ENCODE measurements around the gene RARS2. TPM values are rescaled to one million over a fixed set of nuclear protein-coding genes. Genes with fewer than 3 reads are reported as not detected.

The RARS2 gene
- total and polyA plus RNA-seq, 2 donors (not counting 3 experiments of a cell fraction or from before 2014, with no cell fraction given): 7.4 to 33.7 TPM

DNA sequence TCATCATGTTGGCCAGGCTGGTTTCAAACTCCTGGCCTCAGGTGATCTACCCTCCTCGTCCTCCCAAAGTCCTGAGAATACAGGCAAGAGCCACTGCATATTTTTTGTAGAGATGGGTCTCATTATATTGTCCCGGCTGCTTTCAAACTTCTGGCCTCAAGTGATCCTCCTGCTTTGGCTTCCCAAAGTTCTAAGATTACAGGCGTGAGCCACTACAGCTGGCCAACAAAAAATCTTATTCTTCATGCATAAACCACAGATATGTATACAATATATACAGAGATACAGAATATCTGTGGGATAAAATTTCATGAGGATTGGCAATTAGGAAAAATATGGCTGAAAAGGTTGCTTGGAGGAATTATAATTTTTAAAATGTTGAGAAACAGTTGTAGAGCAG lies 67.1 kb downstream of the RARS2 start:
- Histone ChIP-seq H3K4me2 (ENCODE audit: insufficient read depth, low read length) (no peak overlapping the region), H3K9me3 (replicated peaks; ENCODE audit: control insufficient read depth, insufficient read depth, low read length) (no peaks in the 10 kb centered on the region), H2AFZ (ENCODE audit: low read depth, low read length) (no peak overlapping the region), H3K27me3 (ENCODE audit: control insufficient read depth in 2 of 2, insufficient read depth in 2 of 2, low read length in 2 of 2) (no peaks in the 10 kb centered on the region), H3K9ac (replicated peaks; ENCODE audit: extremely low read depth, insufficient read depth, low read length) (no peak overlapping the region), H3K27ac (ENCODE audit: insufficient read depth, low read depth, low read length) (no peak overlapping the region), H3K4me1 (ENCODE audit: control insufficient read depth, extremely low read depth, insufficient read depth, low read length) (no peaks in the 10 kb centered on the region), H3K36me3 (ENCODE audit: control insufficient read depth in 2 of 2, extremely low read depth in 1 of 2, insufficient read depth in 2 of 2, low read length in 2 of 2) (peaks cover 8 to 9% of the 10 kb centered on the region in 2 experiments), H3K4me3 (replicated peaks in 1 of 3; ENCODE audit: insufficient read depth in 1 of 3, low read depth in 1 of 3, low read length in 3 of 3) (no peak overlapping the region), H3K79me2 (ENCODE audit: control insufficient read depth, insufficient read depth, low read length) (peaks cover 2% of the 10 kb centered on the region), H3K9me1 (replicated peaks; ENCODE audit: control insufficient read depth, extremely low read depth, insufficient read depth, low read length) (no peaks in the 10 kb centered on the region), H4K20me1 (replicated peaks; ENCODE audit: control insufficient read depth, extremely low read depth, insufficient read depth, low read length) (no peaks in the 10 kb centered on the region)
- dilution Hi-C loops (cut with MboI; ENCODE audit: extremely low pct_ligation_motif_present, low sequenced_read_pairs) (no loop called here), intact Hi-C loops (cut with micrococcal nuclease) (no loop called here)
- ChIA-PET POLR2A (no interaction called here), CTCF (interaction anchor here (0.7 kb wide), 1 partner anchor 15 kb away, joined by 5 read pairs; no protein-coding TSS in a partner anchor)
- DNase-seq (ENCODE audit: low read depth, low spot score): no peak
- TF ChIP-seq EZH2 (IDR thresholded peaks at IDR 0.05; ENCODE audit: borderline replicate concordance, low read depth, low read length, severe bottlenecking): no peak
- no TSS peak for BruUV-seq (replicated peaks)
- no peak for FAIRE-seq

DNA sequence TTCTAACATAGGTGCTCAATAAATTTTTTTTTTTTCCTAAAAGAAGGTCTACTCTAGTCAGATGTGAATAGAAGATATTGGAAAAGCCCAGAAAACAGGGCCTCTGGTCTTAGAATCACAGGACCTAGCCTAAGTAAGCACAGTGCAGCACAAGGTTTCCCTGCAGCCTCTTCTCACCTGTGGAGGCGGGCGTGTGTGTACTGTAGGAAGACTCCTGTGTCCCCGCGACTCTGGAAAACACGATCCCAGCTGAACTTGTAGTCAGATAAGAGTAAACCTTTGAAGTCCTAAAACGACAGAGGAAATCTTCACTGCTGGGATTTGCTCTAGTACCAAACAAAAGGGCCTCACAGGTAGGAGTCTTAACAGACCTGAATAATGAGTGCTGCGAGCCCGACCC lies 71.3 kb downstream of the RARS2 start:
- BruUV-seq (replicated peaks): no TSS peak
- intact Hi-C loops (cut with micrococcal nuclease): no loop called here
- Histone ChIP-seq H3K9me3 (replicated peaks; ENCODE audit: control insufficient read depth, insufficient read depth, low read length) (no peaks in the 10 kb centered on the region), H4K20me1 (replicated peaks; ENCODE audit: control insufficient read depth, extremely low read depth, insufficient read depth, low read length) (no peaks in the 10 kb centered on the region), H3K79me2 (ENCODE audit: control insufficient read depth, insufficient read depth, low read length) (no peaks in the 10 kb centered on the region), H3K4me3 (replicated peaks in 1 of 3; ENCODE audit: insufficient read depth in 1 of 3, low read depth in 1 of 3, low read length in 3 of 3) (no peak overlapping the region), H3K4me2 (ENCODE audit: insufficient read depth, low read length) (no peak overlapping the region), H3K4me1 (ENCODE audit: control insufficient read depth, extremely low read depth, insufficient read depth, low read length) (peaks cover 5% of the 10 kb centered on the region), H2AFZ (ENCODE audit: low read depth, low read length) (no peak overlapping the region), H3K27ac (ENCODE audit: insufficient read depth, low read depth, low read length) (no peak overlapping the region), H3K36me3 (ENCODE audit: control insufficient read depth in 2 of 2, extremely low read depth in 1 of 2, insufficient read depth in 2 of 2, low read length in 2 of 2) (peaks cover 11 to 22% of the 10 kb centered on the region in 2 experiments), H3K27me3 (ENCODE audit: control insufficient read depth in 2 of 2, insufficient read depth in 2 of 2, low read length in 2 of 2) (no peaks in the 10 kb centered on the region), H3K9me1 (replicated peaks; ENCODE audit: control insufficient read depth, extremely low read depth, insufficient read depth, low read length) (no peaks in the 10 kb centered on the region), H3K9ac (replicated peaks; ENCODE audit: extremely low read depth, insufficient read depth, low read length) (no peak overlapping the region)
- FAIRE-seq (no peak), DNase-seq (ENCODE audit: low read depth, low spot score) (no peak)
- dilution Hi-C loops (cut with MboI; ENCODE audit: extremely low pct_ligation_motif_present, low sequenced_read_pairs): no loop called here
- ChIA-PET CTCF (no interaction called here), POLR2A (no interaction called here)
- no peak for TF ChIP-seq MYC (IDR thresholded peaks at IDR 0.05; ENCODE audit: low read depth, low read length)
- TF ChIP-seq, protein P1, sequence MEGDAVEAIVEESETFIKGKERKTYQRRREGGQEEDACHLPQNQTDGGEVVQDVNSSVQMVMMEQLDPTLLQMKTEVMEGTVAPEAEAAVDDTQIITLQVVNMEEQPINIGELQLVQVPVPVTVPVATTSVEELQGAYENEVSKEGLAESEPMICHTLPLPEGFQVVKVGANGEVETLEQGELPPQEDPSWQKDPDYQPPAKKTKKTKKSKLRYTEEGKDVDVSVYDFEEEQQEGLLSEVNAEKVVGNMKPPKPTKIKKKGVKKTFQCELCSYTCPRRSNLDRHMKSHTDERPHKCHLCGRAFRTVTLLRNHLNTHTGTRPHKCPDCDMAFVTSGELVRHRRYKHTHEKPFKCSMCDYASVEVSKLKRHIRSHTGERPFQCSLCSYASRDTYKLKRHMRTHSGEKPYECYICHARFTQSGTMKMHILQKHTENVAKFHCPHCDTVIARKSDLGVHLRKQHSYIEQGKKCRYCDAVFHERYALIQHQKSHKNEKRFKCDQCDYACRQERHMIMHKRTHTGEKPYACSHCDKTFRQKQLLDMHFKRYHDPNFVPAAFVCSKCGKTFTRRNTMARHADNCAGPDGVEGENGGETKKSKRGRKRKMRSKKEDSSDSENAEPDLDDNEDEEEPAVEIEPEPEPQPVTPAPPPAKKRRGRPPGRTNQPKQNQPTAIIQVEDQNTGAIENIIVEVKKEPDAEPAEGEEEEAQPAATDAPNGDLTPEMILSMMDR (IDR thresholded peaks at IDR 0.05; ENCODE audit: extremely low read depth in 1 of 2, insufficient read depth in 1 of 2, low read depth in 1 of 2, low read length in 2 of 2): no peak
- TF ChIP-seq EZH2 (IDR thresholded peaks at IDR 0.05; ENCODE audit: borderline replicate concordance, low read depth, low read length, severe bottlenecking): no peak
- TF ChIP-seq POLR2A (IDR thresholded peaks at IDR 0.05; ENCODE audit: low read depth, low read length): no peak
- TF ChIP-seq, protein P2, sequence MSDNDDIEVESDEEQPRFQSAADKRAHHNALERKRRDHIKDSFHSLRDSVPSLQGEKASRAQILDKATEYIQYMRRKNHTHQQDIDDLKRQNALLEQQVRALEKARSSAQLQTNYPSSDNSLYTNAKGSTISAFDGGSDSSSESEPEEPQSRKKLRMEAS (IDR thresholded peaks at IDR 0.05; ENCODE audit: insufficient read depth, insufficient read length): no peak
- TF ChIP-seq GATA2 (IDR thresholded peaks at IDR 0.05; ENCODE audit: insufficient read depth, insufficient read length, low read depth, low read length): no peak
